Stimulated activated CD8-positive, alpha-beta memory T cell treated with anti-CD3 and anti-CD28 coated beads, Interleukin-4, amount 100 ng/mL, for 4 hours (primary cell): ENCODE data around the gene DIAPH2.

Experiments
- DNase-seq, 2 donors: peaks; one replicate each; pipeline ENCODE4 v3.0.0-alpha.2; 2020; ENCODE audit warnings: low read depth in 2 of 2, low spot score in 1 of 2

Gene DIAPH2

GRCh38 chrX:97158269-97158668, 473.6 kb downstream of the DIAPH2 start:
- DNase-seq = no peak

GRCh38 chrX:97159916-97160800, 475.5 kb downstream of the DIAPH2 start:
- no peak for DNase-seq

GRCh38 chrX:97167333-97167732, 482.7 kb downstream of the DIAPH2 start:
- no peak for DNase-seq

DNA sequence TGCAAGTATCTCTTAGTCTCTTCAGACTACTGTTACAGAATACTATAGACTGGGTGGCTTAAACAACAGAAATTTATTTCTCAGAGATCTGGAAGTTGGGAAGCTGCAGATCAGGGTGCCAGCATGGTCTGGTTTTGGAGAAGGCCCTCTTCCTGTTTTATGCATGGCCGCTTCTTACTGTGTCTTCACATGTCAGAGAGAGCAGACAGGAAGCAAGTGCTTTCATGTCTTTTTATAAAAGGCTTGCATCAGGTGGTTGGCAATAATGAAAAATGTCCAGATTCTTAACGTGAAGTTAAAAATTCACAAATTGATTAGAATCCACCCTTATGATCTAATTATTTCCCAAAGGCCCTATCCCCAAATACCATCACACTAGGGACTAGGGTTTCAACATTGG, 484.0 kb downstream of the DIAPH2 start:
- no peak for DNase-seq

DNA sequence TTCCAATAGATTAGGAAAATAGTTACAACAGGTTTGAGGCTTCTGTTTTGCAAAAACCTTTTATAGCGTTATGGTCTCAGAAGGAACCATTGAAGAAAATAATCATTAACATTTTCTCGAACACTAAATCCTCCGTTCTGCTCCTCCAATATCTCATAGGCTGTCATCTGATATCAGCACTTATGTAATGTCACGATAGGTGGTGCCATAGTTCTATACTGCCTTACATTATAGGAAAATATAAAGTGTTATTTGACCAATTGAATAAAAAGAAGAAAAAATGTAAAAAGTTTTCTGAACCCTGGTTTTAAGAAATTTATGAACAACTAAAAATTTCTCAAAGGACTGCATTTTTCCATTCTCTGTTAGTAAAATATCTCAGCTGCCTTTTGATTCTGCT, 490.5 kb downstream of the DIAPH2 start:
- DNase-seq = no peak

DNA sequence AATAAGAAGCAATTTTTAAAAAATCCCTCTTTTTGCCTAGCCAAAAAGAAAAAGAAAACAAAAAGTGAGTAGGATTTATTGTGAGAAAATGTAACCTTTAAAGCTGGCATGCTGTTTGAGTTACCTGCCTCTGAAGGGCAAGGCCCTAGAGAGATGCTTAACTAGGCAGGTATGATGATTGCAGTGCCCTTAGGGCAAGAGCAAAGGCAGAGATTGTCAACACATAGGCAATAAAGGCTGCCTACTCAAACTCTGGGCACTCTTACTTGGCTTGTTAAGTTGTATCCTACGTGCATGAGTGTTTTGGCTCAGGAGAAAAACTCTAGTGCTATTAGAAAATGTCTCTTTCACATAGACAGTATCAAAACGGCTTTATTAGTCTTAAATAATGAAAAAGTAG, 505.0 kb downstream of the DIAPH2 start:
- DNase-seq = no peak

GRCh38 chrX:97199501-97199900, 514.9 kb downstream of the DIAPH2 start:
- DNase-seq = no peak

DNA sequence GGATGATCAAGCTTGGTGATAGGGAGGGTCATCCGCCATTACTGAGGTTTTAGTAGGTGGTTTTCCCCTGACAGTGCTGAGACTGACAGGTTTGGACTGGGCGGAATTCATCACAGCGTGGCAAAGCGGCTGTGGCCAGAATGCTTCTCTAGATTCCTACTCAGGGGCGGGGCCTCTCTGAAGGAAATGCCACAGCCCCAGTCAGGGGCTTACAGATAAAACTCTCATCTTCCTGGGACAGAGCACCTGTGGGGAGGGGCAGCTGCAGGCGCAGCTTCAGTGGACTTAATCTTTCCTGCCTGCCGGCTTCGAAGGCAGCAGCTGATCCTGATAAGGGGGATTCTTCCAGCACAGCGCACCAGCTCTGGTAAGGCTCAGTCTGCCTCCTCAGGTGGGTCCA, 515.8 kb downstream of the DIAPH2 start:
- no peak for DNase-seq

DNA sequence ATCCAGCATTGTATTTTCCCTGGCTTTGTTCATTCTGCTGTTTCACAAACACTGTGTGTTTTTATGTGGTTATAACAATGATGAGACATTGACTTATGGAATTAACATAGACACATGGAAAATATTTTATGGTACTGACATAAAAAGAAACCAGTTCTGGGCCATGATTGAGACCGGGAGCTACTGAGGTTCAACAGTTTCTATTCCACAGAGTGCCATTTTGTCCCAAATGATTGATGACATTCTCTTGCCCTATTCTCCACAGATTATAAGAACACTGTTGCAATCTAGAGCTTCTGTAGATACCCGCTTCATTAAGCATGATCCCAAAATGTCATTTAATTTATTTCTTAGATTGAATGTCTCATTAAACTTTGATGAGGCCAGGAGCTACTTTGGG, 525.9 kb downstream of the DIAPH2 start:
- DNase-seq = no peak

DNA sequence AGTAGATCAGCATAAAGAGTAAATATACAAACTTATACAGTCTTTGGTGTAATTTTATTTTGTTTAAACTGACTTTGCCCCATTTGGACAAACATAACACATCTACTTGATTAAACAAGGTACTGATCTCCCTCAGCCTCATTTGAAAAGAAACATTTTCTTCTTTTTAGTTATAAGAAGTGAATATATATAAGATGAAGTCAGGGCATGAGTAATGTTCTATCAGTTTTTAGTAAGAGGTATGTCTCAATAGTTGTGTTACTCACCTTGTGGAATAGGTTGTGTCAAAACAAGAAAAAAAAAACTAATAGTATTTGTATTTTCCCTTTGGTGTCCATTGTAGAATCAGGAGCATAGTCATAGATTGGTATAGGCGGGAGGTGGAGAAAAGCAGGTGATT, 526.4 kb downstream of the DIAPH2 start:
- DNase-seq = no peak

DNA sequence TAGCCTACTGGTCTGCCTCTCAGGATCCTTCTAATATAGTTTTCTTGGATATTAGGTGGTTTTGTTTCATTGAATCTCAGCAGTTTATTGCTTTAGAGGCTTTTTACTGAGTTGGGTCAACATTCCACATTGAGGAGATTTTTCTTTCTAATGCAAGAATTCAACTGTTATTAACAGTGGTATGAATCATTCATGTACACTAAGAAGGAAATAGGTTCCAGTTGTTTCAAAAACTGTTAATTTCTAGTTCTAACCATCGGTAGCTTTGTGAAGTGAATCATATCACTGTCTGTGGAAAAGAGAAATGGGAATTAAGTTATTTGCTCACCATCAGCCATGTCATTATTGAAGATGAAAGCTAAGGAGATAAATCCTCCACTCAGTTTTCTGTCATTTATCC, 530.5 kb downstream of the DIAPH2 start:
- DNase-seq = no peak

- DNase-seq = no peak
These were observed 539.5 kb downstream of the DIAPH2 start for GRCh38 chrX:97224148-97224547.

- no peak for DNase-seq
These were observed 544.7 kb downstream of the DIAPH2 start for GRCh38 chrX:97229318-97229717.

DNA sequence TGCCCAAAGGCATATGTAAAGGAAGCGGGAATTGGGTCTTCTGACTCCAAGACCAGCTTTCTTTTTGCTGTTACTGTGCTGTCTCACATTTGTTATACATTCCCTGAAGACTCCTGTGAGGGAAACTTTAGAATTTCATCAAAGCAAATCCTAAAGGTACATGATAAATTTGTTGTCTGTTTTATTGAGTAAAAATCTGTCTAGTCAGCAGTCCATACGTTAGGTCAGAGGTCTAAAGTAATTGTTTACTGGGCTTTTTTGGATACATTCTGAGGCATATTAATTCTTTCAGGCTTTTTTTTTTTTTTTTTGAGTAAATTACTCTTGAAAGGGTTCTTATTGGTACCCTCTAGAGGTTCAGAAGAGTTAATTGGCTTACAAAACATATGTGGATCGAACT, 546.3 kb downstream of the DIAPH2 start:
- no peak for DNase-seq

DNA sequence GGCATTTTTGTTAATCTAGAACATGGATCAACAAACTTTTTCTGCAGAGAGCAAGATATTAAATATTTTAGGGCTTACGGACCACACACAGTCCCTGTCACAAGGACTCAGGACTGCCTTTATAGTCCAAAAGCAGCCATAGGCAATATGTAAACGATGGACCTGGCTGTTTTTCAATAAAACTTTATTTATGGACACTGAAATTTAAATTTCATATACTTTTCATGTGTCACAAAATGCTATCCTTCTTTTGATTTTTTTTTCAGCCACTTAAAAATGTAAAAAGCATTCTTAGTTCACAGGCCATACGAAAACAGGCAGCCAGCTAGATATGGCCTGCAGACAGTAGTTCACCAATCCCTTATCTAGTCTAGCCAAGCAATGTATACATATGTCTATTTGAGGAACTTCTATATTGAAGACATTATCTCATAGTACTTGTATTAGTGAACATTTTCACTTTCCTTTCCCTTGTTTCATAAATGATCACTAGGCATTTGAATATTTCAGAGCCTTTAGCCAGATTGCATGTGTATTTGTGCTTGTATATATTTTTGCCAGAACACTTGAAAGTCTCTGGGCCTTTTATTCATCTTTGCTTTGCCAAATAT, 549.9 kb downstream of the DIAPH2 start:
- no peak for DNase-seq

DNA sequence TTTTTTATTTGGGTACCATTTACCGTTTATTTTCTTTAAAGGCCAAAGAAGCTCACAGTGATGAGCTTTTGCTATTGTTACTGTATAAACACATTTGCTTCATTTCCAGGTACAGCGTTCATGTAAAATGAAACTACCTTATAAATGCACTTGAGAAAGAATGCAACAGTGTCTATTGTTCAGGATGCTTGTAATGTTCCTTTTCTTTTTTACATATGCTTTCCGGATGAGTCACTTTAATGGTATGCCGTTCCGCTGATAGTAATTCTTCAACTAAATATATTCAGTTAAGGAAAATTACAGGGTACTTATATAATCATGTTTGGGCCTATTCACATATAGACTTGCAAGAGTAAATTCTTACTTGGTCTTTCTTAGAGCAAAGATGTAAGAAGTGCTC, 554.0 kb downstream of the DIAPH2 start:
- no peak for DNase-seq

DNA sequence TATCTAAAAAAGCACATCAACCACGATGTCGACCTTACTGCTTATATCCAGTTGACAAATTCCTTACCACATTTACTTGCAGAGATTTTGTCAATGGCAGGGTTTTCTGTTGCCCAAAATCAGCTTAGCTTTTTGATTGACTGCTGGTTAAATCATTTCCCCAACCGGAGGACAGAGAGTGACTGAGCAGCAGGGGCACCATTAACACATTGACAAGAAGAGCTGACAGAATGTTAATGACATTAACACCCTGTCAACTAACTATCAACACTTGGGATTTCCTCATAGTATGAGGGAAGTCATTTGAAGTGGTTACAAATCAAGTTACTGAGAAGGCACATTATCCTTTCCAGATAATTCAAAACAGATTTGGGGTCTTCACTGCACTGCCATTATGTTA, 567.5 kb downstream of the DIAPH2 start:
- no peak for DNase-seq

DNA sequence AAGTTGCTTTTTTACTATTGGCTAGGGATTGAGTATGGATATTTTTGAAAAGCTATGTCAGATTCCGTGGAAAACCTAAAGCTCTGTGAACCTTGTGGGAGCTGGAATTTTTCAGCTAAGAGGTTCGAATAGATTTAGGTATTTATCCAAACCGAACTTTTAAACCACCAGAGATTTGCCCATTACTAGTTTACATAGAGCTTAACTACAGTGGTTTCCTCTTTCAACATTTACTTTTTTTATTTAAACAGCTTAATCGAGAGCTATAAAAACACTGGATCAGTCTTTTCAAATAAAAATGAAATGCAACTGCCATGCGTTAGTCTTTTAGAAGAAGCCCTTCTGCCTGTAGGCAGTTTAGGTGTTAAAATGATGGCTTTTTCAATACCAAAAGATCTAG, 576.0 kb downstream of the DIAPH2 start:
- DNase-seq = no peak

- no peak for DNase-seq
These were observed 581.9 kb downstream of the DIAPH2 start for GRCh38 chrX:97266406-97267121.

- DNase-seq = no peak
These were observed 582.9 kb downstream of the DIAPH2 start for GRCh38 chrX:97267396-97268181.

GRCh38 chrX:97268182-97268680, 583.6 kb downstream of the DIAPH2 start:
- no peak for DNase-seq
